ENCODE measurements around the gene MN1. TPM values are rescaled to one million over a fixed set of nuclear protein-coding genes. Genes with fewer than 3 reads are reported as not detected.
A peak's percentile ranks its signal among the peaks of the same experiment; 100 is the strongest.

MN1 gene
- polyA plus RNA-seq, 3 donors = 8.2 to 11.2 (median 8.4) TPM

DNA sequence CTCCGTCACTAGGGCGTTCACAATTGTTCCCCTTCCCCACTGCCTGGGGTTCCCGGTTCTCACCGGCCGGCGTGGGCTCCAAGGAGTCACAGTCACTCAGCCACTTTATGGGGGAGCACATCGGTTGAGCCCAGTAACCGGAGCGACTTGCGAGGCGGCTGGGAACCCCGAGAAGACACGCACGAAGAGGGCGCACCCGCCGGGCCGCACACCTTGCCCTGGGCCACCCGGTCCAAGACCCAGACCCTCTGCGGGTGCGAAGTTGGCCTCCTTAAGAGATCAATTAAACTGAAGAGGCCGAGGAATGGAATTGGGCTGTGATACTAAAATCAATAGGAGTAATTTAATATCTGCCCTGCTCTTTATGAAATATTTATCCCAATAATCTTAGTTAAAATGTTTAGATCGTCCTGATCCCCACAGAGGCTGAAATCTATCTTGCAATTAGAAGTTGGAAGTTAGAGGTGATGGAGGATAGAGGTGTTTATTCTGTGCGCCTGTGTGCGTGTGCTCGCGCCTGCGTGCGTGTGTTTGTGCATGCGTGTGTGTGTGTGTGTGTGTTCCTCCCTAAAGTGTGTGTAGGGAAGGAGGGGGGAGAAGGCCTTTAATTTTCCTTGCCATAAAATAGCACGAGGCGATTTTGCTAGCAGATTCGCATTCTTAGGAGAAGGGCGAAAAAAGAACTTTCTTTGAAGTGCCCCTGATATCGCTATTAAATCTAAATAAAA is 954 bp upstream of the MN1 start:
- no peak for DNase-seq

DNA sequence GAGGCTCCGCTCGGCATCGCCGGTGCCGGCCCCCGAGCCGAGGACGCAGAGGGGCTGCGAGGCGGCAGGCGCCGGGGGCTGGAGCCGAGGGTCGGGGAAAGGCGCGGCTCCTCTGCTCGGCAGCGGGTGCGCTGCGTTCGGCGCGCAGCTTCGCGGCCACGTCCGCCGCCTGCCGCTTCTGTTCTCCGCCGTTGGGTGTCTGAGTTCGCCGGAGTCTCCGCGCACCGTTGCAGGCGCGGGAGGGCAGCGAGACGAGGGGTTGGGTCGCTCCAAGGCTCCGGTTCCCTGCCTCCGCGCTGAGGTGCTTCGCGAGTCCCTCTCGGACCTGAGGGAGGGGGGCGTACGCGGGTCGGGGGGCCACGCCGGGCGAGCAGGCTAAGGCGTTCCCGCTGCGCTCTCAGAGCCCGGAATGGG is 347 bp downstream of the MN1 start:
- no peak for DNase-seq

DNA sequence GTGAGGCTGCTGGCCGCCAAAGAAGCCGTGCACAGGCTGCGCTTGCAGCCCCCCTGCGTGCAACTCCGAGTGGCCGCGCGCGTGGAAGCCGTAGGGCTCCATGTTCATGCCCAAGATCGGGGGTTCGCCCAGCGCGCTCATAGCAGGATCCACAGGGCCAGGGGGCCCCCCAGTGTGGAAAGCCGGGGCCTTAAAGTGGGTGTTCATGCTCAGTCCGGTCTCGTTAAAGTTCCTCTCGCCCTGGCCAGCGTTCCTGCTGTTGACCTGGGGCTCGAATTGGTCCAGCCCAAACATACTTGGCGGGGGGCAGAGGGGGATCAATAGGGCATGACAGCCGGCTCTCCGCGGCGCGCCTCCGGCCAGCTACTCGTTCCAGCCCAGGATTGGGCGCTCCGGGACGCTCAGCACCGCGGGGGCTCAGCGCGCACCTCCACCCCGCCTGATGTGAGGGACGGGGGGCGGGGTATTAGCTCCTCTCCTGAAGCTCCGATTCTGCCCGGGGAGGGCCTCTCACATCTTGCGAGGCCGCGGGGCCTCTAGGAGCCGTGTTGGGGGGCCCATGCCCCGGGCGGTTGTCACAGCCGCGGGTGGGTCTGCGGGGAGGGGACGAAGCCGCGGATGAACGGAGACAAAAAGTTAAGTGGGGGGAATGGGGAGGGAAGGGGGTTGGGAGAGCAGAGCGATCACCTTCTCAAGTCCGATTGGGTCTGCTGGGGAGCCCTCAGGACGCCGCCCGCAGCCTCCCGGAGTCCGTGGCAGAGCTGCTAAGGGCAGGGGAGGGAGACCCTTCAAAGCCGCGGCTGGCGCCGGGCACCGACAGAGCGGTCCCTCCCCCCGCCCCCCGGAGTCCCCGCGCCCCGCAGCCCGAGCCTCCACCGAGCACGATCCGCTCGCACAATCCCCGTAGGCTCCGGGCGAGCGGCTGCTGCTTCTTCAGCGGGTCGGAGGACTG is 1.0 kb downstream of the MN1 start:
- DNase-seq = no peak

DNA sequence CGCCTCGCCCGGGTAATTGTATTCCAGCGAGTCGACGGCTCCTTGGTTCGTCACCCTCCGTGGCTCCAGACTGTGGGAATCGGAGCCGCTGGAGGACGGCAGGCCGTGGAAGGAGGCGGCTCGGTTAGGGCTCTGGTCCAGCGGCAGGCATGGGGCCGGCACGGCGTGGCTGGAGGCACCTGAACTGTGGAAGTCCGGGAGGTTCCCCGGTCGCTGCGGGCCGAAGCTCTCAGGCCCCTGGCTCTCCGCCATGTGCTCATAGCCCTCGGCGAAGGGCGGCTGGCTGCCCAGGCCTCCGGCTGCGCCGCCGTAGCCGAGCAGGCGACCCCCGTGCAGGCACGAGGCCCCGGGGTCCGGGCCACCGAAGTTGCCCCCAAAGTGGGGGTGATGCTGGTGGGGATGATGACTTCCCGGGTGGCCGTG is 1.7 kb downstream of the MN1 start:
- no peak for DNase-seq

DNA sequence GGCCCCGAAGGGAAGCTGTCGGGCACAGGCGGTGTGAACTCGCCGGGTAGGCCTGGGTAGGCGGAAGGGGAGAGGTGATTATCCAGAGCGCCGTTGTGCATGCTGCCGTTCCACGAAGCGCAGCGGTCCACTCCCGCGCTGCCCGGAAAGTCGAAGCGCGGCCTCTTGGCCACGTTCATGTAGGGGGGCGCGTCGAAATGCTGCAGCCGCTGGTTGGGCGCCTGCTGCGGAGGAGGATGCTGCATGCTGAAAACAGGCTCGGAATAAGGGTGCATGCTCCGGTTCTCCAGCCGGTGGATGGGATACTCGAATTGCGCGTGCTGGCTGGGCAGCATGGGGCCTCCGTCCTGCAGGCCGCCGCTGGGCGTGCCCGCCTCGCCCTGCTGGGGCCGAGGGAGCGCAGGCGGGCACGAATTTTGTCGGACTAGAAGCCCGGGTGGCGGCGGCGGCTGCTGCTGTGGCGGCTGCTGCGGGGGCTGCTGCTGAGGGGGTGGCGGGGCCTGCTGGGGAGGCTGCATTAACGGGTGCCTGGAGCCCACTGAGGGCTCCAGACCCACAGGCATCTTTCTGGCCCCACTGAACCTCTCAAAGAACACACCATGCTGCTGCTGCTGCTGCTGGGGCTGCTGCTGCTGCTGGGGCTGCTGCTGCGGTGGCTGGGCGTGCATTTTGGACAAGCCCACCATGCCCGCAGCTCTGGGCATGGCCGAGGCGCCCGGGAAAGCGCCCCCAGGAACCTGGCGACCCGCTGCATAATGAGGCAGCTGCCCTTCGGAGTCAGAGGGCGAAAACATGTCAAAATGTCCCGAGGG is 2.3 kb downstream of the MN1 start:
- DNase-seq = no peak

DNA sequence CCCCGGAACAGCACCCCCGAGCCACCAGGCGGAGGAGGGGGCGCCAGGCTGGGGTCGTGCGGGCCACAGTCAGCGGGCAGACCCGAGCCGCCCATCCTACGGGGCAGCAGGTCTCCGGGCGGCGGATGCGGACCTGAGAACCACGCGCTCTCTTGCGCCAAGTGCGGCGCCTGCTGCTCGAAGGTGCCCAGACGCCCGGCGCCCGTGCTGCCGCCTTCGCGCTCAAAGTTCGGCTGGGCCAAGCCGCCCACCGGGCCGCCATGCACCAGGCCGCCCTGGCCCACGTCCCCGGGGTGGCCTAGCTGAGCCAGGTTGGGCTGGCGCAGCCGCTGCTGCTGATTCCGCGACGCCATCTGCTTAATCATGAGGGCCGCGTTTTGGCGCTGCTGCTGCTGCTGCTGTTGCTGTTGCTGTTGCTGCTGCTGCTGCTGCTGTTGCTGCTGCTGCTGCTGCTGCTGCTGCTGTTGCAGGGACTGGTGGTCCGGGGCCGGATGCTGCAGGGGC is 3.0 kb downstream of the MN1 start:
- no peak for DNase-seq

DNA sequence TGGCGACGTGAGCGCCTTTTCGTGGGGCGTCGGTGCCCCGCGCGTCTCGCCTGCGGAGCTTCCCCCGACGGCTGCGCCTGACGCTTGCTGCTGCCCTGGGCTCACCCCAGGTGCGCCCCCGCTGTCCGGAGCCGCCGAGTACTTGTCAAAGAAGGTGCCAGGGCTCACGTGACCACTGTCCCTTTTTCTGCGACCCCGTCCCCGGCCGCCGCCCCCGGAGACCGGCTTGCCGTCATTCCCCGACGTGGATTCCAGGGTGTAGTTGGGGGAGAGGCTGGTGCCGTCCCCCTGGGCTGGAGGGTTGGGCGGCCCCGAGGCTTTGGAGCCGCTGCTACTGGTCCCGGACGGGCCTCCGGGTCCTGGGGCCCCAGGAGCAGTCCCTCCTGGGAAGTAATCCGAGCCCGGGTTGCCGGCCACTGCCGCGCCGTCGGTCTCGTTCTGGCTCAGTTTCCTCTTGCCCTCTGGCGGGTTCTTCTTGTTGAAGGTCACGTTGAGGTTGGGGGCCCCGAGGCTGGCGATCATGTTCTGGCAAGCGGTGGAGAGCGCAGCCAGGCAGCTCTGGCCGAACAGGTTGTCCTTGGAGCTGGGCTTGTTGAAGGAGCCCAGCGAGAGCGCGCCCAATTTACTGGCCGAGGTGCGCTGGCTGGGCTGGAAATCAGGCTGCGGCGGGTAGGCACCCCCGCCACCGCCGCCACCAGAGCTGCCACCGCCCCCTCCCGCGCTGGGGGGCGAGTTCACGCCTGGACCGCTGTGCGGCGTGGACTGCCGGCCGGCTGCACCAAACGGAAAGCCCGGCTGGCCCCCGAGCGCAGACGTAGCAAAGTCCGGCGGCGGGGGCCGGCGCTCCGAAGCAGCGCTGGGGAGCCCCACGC is 3.8 kb downstream of the MN1 start:
- DNase-seq = no peak

DNA sequence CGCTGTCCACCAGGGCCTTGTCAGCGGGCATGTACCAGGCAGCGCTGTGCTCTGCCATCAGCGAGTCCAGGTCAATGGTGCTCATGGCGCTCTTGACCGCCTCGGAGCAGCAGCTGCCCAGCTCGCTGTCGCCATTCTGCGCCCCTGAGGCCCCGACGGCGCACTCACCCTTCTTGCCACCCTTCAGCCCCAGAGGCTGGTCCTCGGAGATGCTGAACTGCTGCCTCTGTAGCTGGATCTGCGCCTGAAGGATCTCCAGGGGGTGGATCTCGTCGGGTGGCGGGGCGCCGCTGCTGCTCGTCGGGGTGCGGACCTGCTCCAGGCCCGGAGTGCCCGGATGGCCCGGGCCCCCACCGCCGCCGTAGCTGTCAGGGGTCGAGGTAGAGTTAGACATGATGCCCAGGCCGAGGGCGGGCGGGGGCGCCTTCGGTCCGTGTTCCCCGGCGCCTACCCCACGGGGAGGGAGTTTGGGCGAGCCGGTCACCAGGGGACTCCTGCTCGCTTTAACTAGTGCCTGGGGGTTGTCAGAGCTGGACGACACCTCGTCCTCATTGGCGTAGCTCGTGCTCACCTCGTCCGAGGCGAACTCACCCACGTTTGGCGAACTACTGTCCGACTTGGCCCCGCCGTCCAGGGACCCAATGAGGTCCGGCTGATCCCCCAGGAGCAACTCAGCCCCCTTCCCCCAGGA is 4.6 kb downstream of the MN1 start:
- DNase-seq = no peak

DNA sequence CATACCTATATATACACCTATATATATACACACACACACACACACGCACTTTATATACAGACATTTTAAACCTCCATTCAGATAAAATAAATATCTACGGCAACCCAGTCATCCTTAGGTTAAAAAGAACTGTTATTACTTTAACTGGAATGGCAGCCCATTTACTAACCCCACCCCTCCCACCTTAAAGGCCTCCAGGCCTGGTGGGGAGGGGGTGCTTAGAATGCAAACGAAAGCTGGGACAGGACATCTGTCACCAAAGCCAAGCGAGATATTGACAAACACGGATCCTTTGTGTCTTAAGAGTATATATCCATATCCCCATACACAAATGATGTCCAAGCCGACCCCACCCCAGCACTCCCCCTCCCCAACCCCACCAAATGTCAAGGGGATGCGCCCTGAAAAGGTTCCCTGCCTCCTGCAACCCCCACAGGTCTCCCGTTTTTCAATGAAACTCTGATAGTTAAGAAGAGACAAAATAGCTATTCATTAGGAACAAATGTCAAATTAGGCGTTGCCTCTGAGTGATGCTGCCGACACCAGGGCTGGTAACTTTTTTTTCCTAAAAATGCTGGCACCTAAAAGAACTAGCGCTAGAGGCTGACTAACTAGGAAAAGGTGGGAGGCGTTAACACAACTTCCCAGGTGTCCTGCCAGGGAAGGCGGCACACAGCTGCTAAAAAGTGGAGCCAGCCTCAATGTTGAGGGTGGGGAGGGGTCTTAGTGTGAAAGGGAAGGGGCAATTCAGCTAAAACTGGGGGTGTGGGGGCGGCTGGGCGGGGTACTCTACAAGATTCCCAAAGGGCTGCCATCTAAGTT is 5.6 kb downstream of the MN1 start:
- no peak for DNase-seq

DNA sequence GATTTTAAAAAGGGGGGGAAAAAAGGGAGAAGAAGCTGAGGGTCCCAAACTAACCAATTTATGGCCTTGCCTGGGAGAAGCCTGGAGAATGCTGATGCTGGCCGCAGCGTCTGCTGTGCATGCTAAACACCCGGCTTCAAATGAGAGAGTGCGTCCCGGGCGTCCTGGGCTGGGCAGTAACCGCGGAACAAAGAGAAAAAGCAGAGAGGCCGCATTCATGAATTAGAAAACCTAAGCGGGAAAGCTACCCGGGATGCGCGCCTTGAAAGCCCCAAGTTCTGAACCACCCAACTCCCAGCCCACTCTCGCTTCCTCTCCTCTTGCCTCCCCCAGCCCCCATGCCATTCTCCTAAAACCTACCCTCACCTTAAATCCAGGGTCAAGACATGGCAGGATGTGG is 6.5 kb downstream of the MN1 start:
- DNase-seq = no peak

DNA sequence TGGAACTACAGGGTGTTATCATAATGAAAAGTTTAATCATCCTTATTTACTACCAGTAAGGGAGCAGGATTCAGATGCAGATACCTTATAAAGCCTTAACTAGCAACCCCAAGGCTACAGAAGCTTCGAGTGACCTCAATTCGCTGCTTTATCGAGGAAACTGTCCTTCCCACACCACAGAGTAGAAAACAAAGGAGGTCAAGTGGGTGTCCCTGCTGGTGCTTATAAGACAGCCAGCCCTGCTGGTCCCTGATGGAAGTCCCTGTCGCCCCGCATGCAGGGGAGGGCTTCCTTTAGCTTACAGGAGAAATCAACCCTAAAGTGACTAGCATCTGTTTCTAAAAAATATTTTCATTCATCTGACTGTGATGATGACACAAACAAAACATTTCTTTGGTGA is 7.3 kb downstream of the MN1 start:
- no peak for DNase-seq

DNA sequence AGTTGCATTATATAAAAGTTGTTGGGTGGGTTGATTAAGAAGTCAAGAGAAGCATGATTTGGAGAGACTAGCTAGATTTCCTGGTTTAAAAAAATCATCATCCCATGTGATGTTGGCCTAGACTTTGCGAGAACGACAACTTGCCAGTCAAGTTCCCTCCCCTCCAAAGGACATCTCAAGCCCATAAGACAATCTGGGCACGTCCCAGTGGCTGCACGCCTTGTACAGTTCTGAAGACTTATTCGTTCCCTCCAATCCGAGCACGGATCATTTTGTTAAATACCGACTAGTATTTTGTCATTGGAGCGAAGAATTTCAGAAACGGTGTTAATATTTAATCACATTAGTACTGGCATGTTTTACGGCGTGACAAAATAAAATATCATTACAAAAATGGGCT is 8.0 kb downstream of the MN1 start:
- DNase-seq = no peak

DNA sequence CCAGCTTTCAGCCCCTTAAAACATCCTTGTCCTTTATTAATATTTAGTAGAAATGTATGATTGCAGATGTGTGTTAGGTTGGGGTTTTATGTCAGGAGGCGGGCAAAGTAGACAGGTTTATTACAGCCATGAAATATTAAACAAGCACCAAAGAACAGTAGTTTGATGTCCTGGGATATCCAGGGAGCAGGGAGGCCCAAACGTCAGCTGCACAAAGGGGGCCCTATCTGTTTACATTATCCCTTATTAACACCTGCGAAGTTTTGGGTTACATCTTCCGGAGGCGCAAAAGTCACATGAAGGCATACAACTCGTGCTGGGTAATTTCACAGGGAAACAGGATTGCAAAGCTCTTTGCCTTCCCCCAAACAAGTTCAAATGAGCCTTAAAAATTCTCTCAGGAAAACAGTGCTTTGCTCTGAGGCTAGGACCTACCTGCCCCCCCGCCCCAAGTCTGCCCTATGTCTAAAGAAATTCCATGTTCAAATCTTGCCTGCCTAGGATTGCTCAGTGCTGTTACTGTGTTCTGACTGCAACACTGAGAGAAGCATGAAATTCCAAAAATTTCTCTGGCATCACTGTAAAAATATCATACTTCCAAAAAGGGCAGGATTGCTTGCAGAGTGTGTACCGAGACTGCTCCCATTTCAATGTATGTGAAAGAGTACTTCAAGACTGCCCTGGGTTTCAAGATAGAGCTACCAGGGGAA is 8.9 kb downstream of the MN1 start:
- no peak for DNase-seq

DNA sequence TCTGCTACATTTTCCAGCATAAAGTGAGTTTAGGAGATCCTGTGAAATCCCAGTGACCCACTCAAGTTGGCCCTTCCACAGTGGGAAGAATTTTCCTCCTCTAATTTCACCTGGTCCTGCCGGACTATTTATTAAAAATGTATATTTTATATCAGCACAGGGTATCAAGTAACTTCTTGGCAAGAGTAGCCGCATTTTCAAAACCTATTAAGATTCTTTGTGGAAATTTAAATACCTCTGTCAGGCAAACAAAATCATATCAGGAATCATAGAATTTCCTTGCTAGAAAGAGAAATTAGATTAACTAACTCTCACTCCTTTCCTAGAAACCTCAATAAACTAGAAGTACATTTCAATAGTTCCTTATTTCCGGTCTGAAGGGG is 9.7 kb downstream of the MN1 start:
- no peak for DNase-seq

DNA sequence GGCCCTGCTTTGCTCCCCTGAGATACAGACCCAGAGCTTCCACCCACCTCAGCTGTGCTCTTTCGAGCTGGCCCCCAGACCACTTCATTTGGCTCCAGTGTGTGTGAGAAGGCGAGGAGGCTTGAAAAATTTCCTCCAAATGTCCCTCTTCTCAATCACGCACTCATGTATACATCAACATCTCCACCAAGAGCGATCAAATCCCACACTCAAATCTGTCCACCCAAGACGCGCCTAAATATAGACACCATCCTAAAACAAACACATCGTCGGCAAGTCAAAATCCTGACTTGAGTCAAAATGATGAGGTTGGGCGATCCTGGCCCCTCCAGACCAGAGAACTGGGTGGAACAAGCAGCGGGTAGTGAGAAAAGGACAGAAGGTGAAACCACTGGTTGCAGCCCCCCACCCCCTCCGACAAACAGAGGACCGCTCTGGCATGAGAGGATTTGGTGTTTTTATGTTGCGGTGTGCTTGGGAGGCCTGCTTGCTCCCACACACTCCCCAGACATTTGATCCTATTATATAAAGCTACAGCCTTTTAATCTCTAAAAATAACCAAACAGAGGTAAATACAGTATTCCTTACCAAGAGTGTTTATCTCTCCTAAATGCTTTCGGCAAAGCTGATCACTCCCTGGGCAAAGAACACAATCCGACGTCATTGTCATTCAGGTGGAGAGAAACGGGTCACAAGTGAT is 10.2 kb downstream of the MN1 start:
- DNase-seq = peak; percentile 77

DNA sequence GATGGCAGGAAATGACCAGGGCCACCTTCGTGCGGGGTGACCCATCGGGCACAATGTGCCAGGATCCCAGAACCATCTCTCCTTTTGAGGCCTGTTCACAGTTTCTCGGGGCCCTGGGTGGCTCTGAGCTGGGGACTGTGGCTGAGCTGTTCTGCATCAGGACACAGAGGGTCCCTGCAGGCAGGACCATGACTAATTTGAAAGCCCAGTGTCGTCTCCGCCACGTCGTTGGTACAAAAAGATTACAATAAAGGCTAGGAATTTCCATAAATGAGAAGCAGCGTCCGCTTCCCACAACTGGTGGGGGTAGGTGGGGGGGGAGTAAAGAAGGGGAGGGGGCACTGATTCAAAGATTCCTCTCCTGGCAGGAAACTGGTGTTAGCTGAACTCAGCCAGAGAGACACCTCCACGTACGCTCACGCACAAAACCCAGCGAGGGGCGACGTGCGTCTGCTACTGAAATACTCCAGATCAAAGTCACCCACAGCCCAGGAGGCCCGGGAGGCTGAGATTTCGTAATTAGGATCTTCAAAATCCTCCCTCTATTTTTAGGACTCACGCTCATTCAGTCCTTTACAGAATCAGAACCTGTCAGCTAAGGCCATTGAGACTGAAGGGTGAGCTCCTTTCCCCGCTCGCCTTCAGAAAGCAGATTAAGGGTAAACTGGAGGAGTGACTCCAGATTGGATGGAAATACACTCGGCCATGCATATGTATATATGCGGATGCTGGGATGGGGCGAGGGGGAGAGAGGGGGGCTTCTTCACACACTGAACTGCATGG is 11.0 kb downstream of the MN1 start:
- no peak for DNase-seq

DNA sequence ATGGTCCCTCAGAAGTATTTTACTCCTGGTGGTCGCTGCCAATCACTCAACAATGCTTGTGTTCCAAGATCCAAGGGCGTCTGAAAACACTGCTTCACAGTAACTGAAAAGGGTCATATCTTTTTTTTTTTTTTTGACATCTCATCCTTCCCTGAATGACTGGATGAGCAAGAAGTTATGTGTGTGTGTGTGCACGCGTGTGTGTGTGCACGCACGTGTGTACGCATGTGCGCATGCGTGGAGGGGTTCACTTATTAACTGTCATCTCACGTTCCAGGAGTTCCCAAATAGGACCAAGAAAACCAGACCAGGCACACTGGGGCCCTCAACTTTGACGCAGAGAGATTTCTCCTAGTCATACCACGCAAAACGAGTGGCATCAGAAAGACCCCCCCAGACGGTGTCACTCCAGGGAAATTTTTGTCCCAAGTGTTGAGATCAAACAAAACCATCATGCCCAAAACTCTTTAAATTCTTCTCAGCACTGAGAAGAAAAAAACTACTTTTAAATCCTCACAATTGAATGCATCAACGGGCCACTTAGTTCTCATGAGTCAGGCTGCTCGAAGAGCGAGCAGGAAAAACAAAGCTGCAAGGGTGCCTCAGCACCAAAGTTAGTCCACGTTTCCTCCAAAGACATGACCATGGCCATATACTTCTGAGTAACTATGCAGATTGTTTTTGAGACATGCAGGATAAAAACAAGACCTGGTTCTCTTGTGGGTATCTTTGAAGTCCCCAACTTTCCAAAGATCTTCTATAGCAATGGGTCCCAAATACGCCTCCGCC is 12.9 kb downstream of the MN1 start:
- no peak for DNase-seq
